ENCODE measurements around the gene PRPF40A.
A peak's percentile ranks its signal among the peaks of the same experiment; 100 is the strongest.
"Not testable (repeated sequence)": the region's sequence is repeated elsewhere in the genome, so short reads cannot be mapped to it uniquely, and the experiment has no call there.

Gene PRPF40A

GRCh38 chr2:152717228-152718075 is at the start of gene PRPF40A:
Gene PRPF40A (minus strand): TSS chr2:152717461. CDS start chr2:152717439, 22 bp downstream.
- DNase-seq, result peak; percentile 95

- no peak for DNase-seq
Measured at GRCh38 chr2:152766928-152767327, 49.7 kb upstream of the PRPF40A start.

- no peak for DNase-seq
Measured at GRCh38 chr2:152763651-152764050, 46.4 kb upstream of the PRPF40A start.

- DNase-seq, result not testable (repeated sequence)
Measured at GRCh38 chr2:152763208-152763607, 45.9 kb upstream of the PRPF40A start.

GRCh38 chr2:152762202-152762601 is 44.9 kb upstream of the PRPF40A start:
- no peak for DNase-seq

GRCh38 chr2:152761214-152761613 is 44.0 kb upstream of the PRPF40A start:
- DNase-seq, result no peak

- DNase-seq, result no peak
Measured at GRCh38 chr2:152759290-152760072, 42.2 kb upstream of the PRPF40A start.

GRCh38 chr2:152755029-152755428 is 37.8 kb upstream of the PRPF40A start:
- no peak for DNase-seq

GRCh38 chr2:152747751-152748150 is 30.5 kb upstream of the PRPF40A start:
- not testable (repeated sequence) for DNase-seq

GRCh38 chr2:152743002-152743401 is 25.7 kb upstream of the PRPF40A start:
- DNase-seq, result peak; percentile 4

GRCh38 chr2:152740743-152741328 is 23.6 kb upstream of the PRPF40A start:
- peak; percentile 41 for DNase-seq

GRCh38 chr2:152739705-152740104 is 22.4 kb upstream of the PRPF40A start:
- DNase-seq, result not testable (repeated sequence)

- DNase-seq, result no peak
Measured at GRCh38 chr2:152738438-152738837, 21.2 kb upstream of the PRPF40A start.

GRCh38 chr2:152737509-152737908 is 20.2 kb upstream of the PRPF40A start:
- DNase-seq, result not testable (repeated sequence)

- no peak for DNase-seq
Measured at GRCh38 chr2:152730591-152731333, 13.5 kb upstream of the PRPF40A start.

GRCh38 chr2:152729844-152730243 is 12.6 kb upstream of the PRPF40A start:
- no peak for DNase-seq

GRCh38 chr2:152723918-152724317 is 6.7 kb upstream of the PRPF40A start:
- DNase-seq, result no peak

- DNase-seq, result not testable (repeated sequence)
Measured at GRCh38 chr2:152722639-152723038, 5.4 kb upstream of the PRPF40A start.

- no peak for DNase-seq
Measured at GRCh38 chr2:152720794-152721193, 3.5 kb upstream of the PRPF40A start.

GRCh38 chr2:152718909-152719645 is 1.8 kb upstream of the PRPF40A start:
- peak; percentile 85 for DNase-seq

GRCh38 chr2:152718076-152718908 is 1.0 kb upstream of the PRPF40A start, which contains the start of gene ARL6IP6:
Gene ARL6IP6 (plus strand): TSS chr2:152718620. CDS start chr2:152718625, 5 bp downstream.
- DNase-seq, result peak; percentile 95
